GM21515 (cell line): ENCODE measurements around the gene RFX7.

ENCODE experiments used
- ATAC-seq: cut with Tn5 transposase; IDR thresholded peaks from one replicate; pipeline ENCODE4 v1.9.1; 2021; ENCODE audit not compliant: unreplicated experiment

The RFX7 gene

DNA sequence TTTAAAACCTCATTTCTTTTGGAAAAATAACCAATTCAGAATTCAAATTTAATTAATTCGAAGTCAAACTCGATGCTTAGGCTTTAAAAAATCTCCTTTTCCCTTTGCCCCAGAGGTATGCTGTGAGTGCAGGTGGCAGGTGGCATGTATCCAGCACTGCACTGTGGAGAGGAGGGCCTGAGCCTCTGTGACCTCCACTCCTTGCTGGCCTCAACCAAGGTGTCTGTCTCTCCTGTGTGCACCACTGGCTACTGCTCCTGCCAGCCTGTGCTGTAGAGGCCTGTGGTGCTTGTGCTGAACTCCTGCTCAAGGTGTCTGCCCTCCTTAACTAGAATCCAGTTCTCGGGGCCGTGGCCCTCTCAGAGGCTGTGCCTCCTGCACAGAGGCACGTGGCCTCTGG, 194.1 kb downstream of the RFX7 start:
- no peak for ATAC-seq

DNA sequence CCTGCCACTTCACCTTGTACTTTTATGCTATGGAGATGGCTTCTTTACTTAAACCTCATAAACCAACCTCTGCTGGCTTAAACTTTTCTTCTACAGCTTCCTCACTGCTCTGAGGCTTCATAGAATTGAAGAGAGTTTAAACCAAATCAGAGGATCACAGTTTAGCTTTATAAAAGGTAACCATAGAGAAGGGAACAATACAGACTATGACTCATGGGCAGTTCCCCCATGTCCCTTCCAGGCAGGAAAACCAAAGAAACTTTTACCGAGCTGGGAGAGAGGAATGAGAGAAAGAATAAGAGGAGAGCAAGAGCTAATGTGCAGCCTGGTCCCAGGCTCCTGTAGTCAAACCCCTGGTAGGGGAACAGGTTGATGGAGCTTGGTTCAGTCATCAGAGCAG, 196.3 kb downstream of the RFX7 start:
- ATAC-seq = no peak

DNA sequence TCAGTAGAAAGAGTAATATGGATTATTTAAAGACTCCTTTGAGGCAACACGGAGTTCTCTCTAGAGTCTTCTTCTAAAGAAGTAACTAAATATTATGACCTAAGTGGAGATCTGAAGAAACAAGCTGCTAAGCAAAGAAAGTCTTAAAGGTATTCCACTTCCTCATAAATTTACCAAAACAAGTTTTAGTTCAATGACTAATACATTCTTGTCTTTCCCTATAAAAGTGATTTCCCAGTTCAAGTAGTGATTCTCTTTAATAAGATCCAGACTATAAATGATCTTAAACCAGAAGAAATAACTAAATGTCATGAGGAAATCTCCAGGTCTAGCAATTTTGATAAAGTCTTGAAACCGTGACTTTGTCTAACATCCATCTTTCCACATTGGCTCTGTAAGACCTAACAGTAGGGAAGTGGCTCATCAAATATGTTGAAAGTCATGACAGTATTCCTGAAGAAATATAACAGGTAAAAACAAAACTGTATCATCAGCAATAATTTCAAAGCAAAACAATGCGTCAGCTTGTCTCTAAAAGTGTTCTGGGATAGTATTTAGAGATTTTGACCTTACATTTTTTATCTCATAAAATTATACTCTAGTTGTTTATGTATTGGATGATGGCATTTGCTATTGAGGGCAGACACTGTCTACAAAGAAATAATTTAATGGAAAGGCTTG, 198.5 kb downstream of the RFX7 start:
- no peak for ATAC-seq

DNA sequence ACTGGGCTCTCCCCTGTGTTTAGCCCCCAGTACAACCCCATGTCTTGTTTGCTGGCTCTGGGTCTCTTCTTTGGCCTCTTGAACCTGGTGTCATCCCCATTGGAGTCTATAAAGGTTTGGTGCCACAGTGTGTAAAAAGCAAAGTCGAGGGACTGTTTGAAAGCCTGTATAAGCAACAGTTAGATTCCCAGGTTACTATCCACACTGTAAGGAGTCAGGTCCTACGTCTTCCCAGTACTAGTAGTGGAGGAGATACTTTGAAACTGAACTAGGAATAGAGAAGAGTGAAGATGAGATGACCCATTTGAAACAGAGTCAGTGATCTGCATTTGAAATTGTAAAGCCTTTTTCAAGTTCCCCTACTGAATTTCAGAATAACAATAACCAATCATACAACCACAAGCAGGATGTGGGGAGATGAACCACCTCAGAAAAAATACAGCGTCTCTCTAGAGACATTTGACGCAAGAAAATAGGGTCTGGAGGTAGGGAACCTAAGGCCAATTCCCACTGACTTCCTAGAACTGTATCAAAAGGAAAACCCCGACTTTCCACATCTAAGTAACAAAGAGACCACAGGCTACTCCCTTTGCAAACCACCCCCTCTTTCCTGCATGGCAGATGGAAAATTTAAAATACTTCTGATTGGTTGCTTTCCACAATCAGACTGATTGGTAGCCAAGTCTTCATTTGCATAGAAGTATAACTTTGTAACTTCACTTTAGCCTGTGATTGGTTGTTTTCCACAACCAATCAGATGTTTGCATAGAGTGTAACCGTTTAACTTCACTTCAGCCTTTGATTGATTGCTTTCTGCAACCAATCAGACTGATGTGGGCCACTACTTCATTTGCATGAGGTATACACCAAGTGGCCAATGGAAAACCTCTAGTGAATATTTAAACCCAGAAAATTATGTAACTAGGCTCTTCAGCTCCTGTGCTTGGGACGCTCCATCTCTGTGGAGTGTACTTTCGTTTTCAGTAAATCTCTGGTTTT, 200.4 kb downstream of the RFX7 start:
- no peak for ATAC-seq

DNA sequence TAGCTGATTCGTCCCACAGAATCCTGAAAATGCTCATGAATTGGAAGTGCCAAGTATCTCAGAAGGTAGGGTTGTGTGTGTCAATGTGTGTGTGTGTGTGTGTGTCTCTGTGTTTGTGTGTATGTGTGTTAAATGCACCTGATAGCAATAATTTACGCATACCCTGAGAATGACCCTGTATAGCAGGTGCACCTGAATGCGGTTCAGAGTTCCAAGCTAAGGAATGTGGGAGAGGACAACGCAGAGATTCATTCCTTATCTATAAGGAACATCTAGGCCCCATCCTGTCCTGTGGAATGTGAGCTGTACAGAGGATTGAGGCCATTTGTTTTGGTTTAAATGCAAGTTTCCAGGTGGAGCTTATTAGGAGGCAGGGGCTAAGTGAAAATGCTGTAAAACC, 201.2 kb downstream of the RFX7 start:
- ATAC-seq = no peak

DNA sequence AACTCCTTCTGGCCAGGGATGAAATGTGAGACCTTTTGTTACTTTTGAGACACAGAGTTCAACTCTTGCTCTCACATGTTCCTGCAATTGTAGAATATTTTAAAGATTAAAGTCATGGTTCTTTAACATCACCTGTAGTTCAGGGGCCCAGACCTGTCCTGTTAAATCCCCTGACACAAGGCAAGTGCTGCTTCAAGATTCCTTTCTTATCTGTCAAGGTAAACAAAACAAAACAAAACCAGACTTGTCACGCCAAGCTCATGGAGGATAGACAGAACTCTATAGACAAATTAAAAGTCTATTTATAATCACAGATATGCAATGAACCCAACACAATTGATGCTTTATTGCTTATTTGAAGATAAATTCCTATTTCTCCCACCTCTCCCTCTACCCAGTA, 201.6 kb downstream of the RFX7 start:
- ATAC-seq = no peak

DNA sequence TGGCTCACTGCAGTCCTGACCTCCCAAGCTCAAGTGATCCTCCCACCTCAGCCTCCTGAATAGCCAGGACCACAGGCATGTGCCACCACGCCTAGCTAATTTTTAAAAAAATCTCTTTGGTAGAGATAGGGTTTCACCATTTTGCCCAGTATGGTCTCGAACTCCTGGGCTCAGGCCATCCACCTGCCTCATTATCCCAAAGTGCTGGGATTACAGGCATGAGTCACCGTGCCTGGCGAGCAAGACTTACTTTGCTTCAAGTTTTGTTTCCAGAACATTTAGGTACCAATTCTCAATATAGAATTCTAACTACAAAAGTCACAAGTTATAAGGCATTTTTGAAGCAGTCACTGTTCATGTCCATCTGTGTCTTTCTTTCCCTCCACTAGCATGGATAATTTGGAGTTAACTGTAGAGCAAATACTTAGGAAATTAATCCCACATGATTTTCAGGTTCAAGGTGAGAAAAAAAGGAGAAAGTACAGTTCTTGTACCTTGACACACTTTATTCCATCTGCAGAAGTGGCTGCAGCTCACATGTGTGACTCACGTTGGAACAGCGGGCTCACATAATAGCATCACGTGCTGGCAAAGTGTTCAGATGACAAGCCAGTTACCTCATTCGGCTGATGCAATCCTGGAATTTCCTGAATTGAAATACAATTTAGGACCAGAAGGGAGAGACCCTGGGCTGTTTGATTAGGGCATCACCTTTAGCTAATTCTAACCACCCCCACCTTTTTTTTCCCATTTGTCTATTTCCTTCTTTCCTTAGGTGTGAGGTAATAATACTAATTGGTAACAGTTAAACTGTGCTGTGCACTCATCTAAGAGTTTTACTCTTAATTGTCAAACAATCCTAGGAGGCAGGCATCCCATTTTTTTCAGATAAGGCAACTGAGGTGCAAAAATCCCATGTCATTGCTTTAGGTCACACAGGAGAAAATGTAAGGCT, 203.3 kb downstream of the RFX7 start:
- no peak for ATAC-seq

DNA sequence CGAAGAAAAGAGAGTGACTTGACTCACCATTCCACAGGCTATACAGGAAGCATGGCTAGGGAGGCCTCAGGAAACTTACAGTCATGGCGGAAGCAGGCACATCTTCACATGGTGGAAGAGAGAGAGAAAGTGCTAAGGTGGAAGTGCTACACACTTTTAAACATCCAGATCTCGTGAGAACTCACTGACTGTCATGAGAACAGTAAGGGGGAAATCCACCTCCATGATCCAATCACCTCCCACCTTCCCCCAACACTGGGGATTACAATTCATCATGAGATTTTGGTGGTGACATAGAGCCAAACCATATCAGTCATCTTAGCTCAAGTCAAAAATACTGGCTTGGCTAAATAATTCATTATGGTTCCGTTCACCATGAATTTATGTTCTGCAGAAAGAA, 205.0 kb downstream of the RFX7 start:
- no peak for ATAC-seq

DNA sequence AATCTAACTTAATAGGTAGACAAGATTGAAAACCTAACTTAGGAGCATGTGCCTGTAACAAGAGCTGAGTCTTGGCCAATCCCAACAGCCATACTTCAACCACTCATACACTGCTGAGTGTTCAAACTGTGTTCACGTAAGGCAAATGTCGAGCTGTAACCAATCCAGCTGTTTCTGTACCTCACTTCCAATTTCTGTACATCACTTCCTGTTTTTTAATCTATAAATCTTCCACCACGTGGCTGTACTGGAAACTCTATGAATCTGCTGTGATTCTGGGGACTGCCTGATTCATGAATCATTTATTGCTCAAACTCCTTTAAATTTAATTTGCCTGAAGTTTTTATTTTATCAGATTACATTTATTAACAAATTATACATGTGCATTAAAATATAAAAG, 205.7 kb downstream of the RFX7 start:
- no peak for ATAC-seq
